GM12873 (cell line): ENCODE results near the gene CENPP.

Experiments
- CTCF ChIP-seq: IDR thresholded peaks from 2 replicates; pipeline ENCODE4 v1.5.1; 2012; ENCODE audit warnings: low read depth, mild to moderate bottlenecking, moderate library complexity, low read length, control low read depth; ENCODE audit not compliant: insufficient read depth; ENCODE audit errors: missing control alignments

CENPP gene

GRCh38 chr9:92518199-92518598 is 192.4 kb downstream of the CENPP start:
- no peak for TF ChIP-seq CTCF

- TF ChIP-seq CTCF, result no peak
These were observed 195.1 kb downstream of the CENPP start for GRCh38 chr9:92520837-92521236.

GRCh38 chr9:92522983-92523970 is 197.5 kb downstream of the CENPP start:
- no peak for TF ChIP-seq CTCF

GRCh38 chr9:92524881-92525280 is 199.1 kb downstream of the CENPP start:
- TF ChIP-seq CTCF, result no peak

- no peak for TF ChIP-seq CTCF
These were observed 199.6 kb downstream of the CENPP start for GRCh38 chr9:92525306-92525705.

- TF ChIP-seq CTCF, result no peak
These were observed 201.6 kb downstream of the CENPP start for GRCh38 chr9:92527291-92527828.

GRCh38 chr9:92527832-92528521 is 202.2 kb downstream of the CENPP start:
- TF ChIP-seq CTCF, result no peak
